ENCODE results near the gene TRABD2B. TPM values are rescaled to one million over a fixed set of nuclear protein-coding genes. Genes with fewer than 3 reads are reported as not detected.

The TRABD2B gene
- total and polyA plus RNA-seq, 2 experiments from 2014 or later: 1.6 to 2.0 TPM

DNA sequence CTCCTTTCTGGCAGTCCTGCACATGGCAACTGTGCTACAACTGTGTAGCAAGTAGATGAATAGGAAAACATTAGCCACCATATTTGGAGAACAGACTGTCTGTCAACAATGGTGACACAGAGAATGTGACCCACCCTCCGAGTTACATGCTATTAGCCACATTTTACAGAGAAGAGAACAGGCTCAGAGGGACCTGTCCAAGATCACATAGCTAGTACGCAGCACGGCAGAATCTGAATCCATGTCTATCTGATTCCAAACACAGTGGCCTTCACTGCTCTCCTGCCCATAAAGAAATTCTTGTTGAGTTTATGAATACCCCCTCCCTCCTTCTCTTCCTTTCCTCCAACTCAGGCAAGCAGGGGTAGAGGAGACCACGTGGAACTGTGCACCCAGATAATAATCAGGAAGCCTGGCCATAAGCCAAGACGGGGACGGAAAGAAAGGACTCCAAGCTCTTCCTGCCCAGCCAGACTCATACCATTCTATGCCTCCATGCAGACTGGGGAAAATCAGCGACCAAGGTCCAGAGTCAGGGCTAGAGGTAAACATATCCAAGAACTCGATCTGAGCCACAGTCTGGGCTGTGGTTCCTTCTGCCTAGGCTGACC lies 78.8 kb downstream of the TRABD2B start (continued):
- TF ChIP-seq ZNF462 (CRISPR knock-in tag; IDR thresholded peaks at IDR 0.05): no peak

DNA sequence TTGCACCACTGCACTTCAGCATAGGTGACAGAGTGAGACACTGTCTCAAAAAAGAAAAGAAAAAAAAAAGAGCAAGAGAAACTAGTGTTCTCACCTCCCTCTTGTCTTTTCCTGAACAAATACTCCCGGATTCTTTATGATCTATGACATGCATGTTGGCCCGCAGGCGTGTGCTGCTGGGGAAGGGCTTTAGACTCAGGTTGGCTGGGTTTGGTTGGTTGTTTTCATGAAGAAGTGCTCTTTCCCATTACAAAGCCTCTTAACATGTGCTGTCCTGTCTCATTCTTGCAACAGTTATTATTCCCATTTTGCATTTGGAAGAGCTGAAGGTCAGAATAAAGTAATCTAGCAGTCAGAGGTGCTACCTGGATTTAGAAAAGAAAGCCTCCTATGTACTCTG lies 79.5 kb downstream of the TRABD2B start:
- Histone ChIP-seq H3K27me3 (ENCODE audit: insufficient read depth) (no peaks in the 10 kb centered on the region), H3F3A (replicated peaks; ENCODE audit: low read depth) (no peaks in the 10 kb centered on the region), H3K9me2 (ENCODE audit: insufficient read depth) (no peaks in the 10 kb centered on the region), H3K27ac (ENCODE audit: low read depth) (no peak overlapping the region), H2AFZ (no peak overlapping the region), H3K4me3 (no peak overlapping the region), H3K4me2 (no peak overlapping the region), H3K79me2 (replicated peaks; ENCODE audit: insufficient read depth) (no peaks in the 10 kb centered on the region), H3K36me3 (ENCODE audit: insufficient read depth) (no peaks in the 10 kb centered on the region), H3K4me1 (ENCODE audit: insufficient read depth) (peaks cover 4% of the 10 kb centered on the region; the same call in 1 of the 2 replicates), H4K20me1 (replicated peaks; ENCODE audit: insufficient read depth) (no peaks in the 10 kb centered on the region; the same call in 1 of the 2 replicates)
- Mint-ChIP-seq H3K4me3 (no peak overlapping the region), H3K27ac (no peak overlapping the region), H3K9me3 (no peaks in the 10 kb centered on the region), H3K36me3 (ENCODE audit: low read depth) (no peaks in the 10 kb centered on the region), H3K27me3 (ENCODE audit: insufficient read depth, low read depth, poor library complexity) (peaks cover 9% of the 10 kb centered on the region), H3K4me1 (peaks cover 23% of the 10 kb centered on the region)
- DNase-seq (ENCODE audit: low spot score) (no peak), ATAC-seq (no peak)
- TF ChIP-seq, protein P1, sequence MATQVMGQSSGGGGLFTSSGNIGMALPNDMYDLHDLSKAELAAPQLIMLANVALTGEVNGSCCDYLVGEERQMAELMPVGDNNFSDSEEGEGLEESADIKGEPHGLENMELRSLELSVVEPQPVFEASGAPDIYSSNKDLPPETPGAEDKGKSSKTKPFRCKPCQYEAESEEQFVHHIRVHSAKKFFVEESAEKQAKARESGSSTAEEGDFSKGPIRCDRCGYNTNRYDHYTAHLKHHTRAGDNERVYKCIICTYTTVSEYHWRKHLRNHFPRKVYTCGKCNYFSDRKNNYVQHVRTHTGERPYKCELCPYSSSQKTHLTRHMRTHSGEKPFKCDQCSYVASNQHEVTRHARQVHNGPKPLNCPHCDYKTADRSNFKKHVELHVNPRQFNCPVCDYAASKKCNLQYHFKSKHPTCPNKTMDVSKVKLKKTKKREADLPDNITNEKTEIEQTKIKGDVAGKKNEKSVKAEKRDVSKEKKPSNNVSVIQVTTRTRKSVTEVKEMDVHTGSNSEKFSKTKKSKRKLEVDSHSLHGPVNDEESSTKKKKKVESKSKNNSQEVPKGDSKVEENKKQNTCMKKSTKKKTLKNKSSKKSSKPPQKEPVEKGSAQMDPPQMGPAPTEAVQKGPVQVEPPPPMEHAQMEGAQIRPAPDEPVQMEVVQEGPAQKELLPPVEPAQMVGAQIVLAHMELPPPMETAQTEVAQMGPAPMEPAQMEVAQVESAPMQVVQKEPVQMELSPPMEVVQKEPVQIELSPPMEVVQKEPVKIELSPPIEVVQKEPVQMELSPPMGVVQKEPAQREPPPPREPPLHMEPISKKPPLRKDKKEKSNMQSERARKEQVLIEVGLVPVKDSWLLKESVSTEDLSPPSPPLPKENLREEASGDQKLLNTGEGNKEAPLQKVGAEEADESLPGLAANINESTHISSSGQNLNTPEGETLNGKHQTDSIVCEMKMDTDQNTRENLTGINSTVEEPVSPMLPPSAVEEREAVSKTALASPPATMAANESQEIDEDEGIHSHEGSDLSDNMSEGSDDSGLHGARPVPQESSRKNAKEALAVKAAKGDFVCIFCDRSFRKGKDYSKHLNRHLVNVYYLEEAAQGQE (IDR thresholded peaks at IDR 0.05; ENCODE audit: unreplicated experiment): no peak
- TF ChIP-seq ZNF331 (CRISPR knock-in tag; IDR thresholded peaks at IDR 0.05; ENCODE audit: low read depth): no peak
- no peak for TF ChIP-seq CREB1 (CRISPR knock-in tag; IDR thresholded peaks at IDR 0.05; ENCODE audit: low read depth)
- TF ChIP-seq, protein P2, sequence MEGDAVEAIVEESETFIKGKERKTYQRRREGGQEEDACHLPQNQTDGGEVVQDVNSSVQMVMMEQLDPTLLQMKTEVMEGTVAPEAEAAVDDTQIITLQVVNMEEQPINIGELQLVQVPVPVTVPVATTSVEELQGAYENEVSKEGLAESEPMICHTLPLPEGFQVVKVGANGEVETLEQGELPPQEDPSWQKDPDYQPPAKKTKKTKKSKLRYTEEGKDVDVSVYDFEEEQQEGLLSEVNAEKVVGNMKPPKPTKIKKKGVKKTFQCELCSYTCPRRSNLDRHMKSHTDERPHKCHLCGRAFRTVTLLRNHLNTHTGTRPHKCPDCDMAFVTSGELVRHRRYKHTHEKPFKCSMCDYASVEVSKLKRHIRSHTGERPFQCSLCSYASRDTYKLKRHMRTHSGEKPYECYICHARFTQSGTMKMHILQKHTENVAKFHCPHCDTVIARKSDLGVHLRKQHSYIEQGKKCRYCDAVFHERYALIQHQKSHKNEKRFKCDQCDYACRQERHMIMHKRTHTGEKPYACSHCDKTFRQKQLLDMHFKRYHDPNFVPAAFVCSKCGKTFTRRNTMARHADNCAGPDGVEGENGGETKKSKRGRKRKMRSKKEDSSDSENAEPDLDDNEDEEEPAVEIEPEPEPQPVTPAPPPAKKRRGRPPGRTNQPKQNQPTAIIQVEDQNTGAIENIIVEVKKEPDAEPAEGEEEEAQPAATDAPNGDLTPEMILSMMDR (conservative IDR thresholded peaks at IDR 0.05; ENCODE audit: low read depth in 2 of 2): no peak
- no peak for TF ChIP-seq EZH2phosphoT487 (IDR thresholded peaks at IDR 0.05; ENCODE audit: unreplicated experiment)
- TF ChIP-seq JUNB (IDR thresholded peaks at IDR 0.05; ENCODE audit: unreplicated experiment): no peak
- TF ChIP-seq POLR2AphosphoS5 (IDR thresholded peaks at IDR 0.05; ENCODE audit: low read depth): no peak
